GM12875 (cell line): ENCODE data around the gene BCL11B.

Experiments used
- H3K4me3 ChIP-seq: one replicate; pipeline ENCODE4 v1.5.1; 2011; ENCODE audit warnings: low read depth, low read length, control low read depth
- CTCF ChIP-seq: IDR thresholded peaks from 2 replicates; pipeline ENCODE4 v1.5.1; 2011; ENCODE audit warnings: low read depth, mild to moderate bottlenecking, control low read depth, inconsistent platforms, low read length, moderate library complexity, borderline replicate concordance; ENCODE audit not compliant: insufficient read depth

BCL11B gene

DNA sequence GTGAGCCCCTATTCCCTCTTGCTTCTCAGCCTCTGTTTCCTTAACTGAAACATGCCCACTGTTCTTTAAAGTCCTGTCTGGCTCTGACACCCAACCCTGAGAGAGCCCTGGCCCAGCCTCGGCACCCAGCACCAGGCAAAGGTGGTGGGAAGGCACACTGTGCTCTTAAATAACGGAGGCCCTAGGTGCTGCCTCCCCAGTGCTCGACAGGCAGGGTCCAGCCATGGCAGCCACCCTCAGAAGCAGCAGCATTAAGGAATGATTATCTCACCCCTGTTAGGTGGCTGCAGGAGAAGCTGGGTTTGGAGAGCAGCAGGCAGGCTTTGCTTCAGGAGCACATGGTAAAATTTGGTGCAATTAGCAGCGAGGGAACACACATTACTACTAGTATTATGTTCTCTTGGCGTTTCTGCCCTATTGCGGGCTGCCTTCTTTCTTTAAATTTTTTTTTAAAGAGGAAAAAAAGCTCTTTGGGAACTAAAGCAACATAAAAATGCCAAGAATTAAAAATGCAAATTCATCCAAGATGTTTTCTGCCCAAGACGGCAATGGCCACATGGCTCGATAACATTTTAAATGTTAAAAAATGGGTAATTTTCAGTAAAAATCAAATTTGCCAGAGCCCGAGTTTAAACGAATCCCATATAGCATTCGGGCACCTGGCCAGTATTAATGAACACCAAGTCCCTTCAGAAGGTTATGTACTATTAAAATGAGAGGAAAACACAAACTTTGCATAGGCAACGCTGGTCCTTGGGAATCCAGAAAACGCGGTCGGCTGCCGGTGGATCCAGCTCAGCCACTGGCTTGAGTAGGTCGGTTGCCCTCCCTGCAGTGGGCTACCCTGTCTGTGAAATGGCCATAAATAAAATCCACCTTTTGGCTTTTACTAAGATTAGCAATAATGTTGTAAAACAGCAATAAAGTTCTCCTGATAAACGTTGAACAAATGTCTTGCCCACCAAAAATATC, 152.2 kb downstream of the BCL11B start:
- H3K4me3 ChIP-seq: no peak overlapping the region
- no peak for TF ChIP-seq CTCF
